ENCODE results near the gene DNAH9.

Gene DNAH9

DNA sequence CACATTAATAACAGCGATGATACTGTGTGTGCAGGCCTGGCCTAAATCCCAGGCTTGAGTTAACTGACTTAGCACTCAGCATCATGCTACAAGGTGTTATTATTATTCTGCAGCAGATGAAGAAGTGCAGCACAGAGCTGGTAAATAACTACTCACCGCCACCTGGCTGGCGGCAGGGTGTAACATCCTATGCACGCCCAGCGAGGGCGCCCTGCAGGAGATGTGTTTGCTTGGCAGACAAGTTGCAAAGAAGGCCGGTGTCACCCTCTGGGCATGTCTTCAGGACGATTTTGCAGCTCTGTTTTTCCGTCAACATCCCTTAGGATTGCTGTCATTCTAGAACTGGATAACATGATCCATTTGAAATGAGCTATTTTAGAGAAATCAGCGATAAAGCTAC, 30.1 kb downstream of the DNAH9 start:
- H3K79me2 ChIP-seq (ENCODE audit: insufficient read depth, low read depth): no peaks in the 10 kb centered on the region
- H4K20me1 ChIP-seq (ENCODE audit: insufficient read depth): no peaks in the 10 kb centered on the region
- H3K27me3 ChIP-seq (ENCODE audit: insufficient read depth, low read depth): no peaks in the 10 kb centered on the region
- H2AFZ ChIP-seq (ENCODE audit: low read depth): no peak overlapping the region
- no peaks in the 10 kb centered on the region for H3K36me3 ChIP-seq (ENCODE audit: insufficient read depth)
- H3K4me2 ChIP-seq: no peak overlapping the region
- TF ChIP-seq, protein P1, sequence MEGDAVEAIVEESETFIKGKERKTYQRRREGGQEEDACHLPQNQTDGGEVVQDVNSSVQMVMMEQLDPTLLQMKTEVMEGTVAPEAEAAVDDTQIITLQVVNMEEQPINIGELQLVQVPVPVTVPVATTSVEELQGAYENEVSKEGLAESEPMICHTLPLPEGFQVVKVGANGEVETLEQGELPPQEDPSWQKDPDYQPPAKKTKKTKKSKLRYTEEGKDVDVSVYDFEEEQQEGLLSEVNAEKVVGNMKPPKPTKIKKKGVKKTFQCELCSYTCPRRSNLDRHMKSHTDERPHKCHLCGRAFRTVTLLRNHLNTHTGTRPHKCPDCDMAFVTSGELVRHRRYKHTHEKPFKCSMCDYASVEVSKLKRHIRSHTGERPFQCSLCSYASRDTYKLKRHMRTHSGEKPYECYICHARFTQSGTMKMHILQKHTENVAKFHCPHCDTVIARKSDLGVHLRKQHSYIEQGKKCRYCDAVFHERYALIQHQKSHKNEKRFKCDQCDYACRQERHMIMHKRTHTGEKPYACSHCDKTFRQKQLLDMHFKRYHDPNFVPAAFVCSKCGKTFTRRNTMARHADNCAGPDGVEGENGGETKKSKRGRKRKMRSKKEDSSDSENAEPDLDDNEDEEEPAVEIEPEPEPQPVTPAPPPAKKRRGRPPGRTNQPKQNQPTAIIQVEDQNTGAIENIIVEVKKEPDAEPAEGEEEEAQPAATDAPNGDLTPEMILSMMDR (conservative IDR thresholded peaks at IDR 0.05; ENCODE audit: low read depth, low read length): no peak
- no peak overlapping the region for H3K9ac ChIP-seq
- no peaks in the 10 kb centered on the region for H3K4me1 ChIP-seq (ENCODE audit: low read depth, poor library complexity, severe bottlenecking)
- no peak overlapping the region for H3K4me3 ChIP-seq (IDR thresholded peaks at IDR 0.05; ENCODE audit: insufficient read depth, low read depth, low read length)
- H3K27ac ChIP-seq: no peak overlapping the region

DNA sequence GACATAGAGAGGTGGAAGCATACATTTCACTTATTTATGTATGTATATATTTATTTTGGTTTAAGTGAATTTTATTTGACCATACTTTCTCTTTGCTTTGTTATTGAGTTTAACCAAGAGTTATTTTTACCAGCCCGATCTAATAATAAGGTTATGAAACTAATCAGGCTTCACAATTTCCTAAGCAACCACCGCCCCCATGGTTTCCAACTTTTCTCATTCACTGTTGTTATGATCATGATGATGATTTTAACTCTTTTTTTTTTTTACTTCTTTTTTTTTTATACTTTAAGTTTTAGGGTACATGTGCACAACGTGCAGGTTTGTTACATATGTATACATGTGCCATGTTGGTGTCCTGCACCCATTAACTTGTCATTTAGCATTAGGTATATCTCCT, 30.6 kb downstream of the DNAH9 start:
- H3K4me2 ChIP-seq: no peak overlapping the region
- H3K36me3 ChIP-seq (ENCODE audit: insufficient read depth): no peaks in the 10 kb centered on the region
- TF ChIP-seq, protein P1 (conservative IDR thresholded peaks at IDR 0.05; ENCODE audit: low read depth, low read length): no peak
- H3K27me3 ChIP-seq (ENCODE audit: insufficient read depth, low read depth): no peaks in the 10 kb centered on the region
- no peaks in the 10 kb centered on the region for H3K4me1 ChIP-seq (ENCODE audit: low read depth, poor library complexity, severe bottlenecking)
- no peaks in the 10 kb centered on the region for H4K20me1 ChIP-seq (ENCODE audit: insufficient read depth)
- no peak overlapping the region for H3K27ac ChIP-seq
- no peak overlapping the region for H2AFZ ChIP-seq (ENCODE audit: low read depth)
- no peak overlapping the region for H3K4me3 ChIP-seq (IDR thresholded peaks at IDR 0.05; ENCODE audit: insufficient read depth, low read depth, low read length)
- H3K79me2 ChIP-seq (ENCODE audit: insufficient read depth, low read depth): no peaks in the 10 kb centered on the region
- no peak overlapping the region for H3K9ac ChIP-seq

DNA sequence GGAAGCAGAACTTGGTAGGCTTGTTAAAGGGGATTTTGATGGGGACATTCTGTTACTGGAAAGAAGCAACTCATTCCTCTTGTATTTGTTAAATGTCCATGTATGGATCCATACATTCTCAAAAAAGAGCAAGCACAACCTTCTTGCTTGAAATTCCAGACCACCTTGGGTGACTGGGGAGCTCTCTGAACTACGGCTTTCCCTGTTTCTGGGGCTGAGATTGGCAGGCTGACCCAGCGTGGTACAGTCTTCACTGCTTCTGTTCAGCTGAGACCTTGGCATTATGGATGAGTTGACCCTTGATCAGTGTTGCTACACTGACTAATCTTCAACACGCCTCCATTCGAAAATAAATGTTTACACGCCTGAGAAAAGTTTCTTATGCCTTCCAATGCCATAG, 38.5 kb downstream of the DNAH9 start:
- Histone ChIP-seq H4K20me1 (ENCODE audit: insufficient read depth) (no peaks in the 10 kb centered on the region), H3K4me2 (no peak overlapping the region), H3K36me3 (ENCODE audit: insufficient read depth) (no peaks in the 10 kb centered on the region), H2AFZ (ENCODE audit: low read depth) (no peak overlapping the region), H3K79me2 (ENCODE audit: insufficient read depth, low read depth) (no peaks in the 10 kb centered on the region), H3K27ac (no peak overlapping the region), H3K27me3 (ENCODE audit: insufficient read depth, low read depth) (no peaks in the 10 kb centered on the region), H3K9ac (no peak overlapping the region), H3K4me3 (IDR thresholded peaks at IDR 0.05; ENCODE audit: insufficient read depth, low read depth, low read length) (no peak overlapping the region), H3K4me1 (ENCODE audit: low read depth, poor library complexity, severe bottlenecking) (no peaks in the 10 kb centered on the region)
- TF ChIP-seq, protein P1 (conservative IDR thresholded peaks at IDR 0.05; ENCODE audit: low read depth, low read length): no peak

DNA sequence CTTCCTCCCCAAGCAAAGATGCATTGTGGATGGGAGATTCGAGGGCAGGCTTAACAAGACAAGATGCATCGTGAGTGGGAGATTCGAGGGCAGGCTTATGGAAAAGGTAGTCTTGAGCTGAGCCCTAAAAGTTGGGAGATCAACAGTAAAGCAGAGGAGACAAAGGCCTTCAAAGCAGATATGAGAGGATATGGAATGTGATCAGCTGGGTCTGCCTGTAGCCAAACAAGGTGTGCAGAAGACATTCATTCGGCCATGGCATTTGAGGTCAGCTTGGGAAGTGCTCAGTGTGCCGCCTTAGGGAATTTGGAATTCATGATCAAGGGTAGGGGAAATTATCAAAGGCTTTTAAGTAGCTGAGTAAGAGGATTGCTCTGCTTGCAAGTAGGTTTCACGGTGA, 39.5 kb downstream of the DNAH9 start:
- H3K27ac ChIP-seq: no peak overlapping the region
- no peaks in the 10 kb centered on the region for H3K4me1 ChIP-seq (ENCODE audit: low read depth, poor library complexity, severe bottlenecking)
- no peak overlapping the region for H2AFZ ChIP-seq (ENCODE audit: low read depth)
- H4K20me1 ChIP-seq (ENCODE audit: insufficient read depth): no peaks in the 10 kb centered on the region
- no peaks in the 10 kb centered on the region for H3K79me2 ChIP-seq (ENCODE audit: insufficient read depth, low read depth)
- no peak overlapping the region for H3K4me3 ChIP-seq (IDR thresholded peaks at IDR 0.05; ENCODE audit: insufficient read depth, low read depth, low read length)
- H3K4me2 ChIP-seq: no peak overlapping the region
- TF ChIP-seq, protein P1 (conservative IDR thresholded peaks at IDR 0.05; ENCODE audit: low read depth, low read length): no peak
- no peaks in the 10 kb centered on the region for H3K27me3 ChIP-seq (ENCODE audit: insufficient read depth, low read depth)
- H3K9ac ChIP-seq: no peak overlapping the region
- no peaks in the 10 kb centered on the region for H3K36me3 ChIP-seq (ENCODE audit: insufficient read depth)

Measured in KMS-11 (cell line).